Gastrocnemius medialis (tissue), 4 donors: ENCODE measurements around the gene CYP8B1.

Experiments
- POLR2A ChIP-seq, 2 donors: fragments of 450-650 bp; IDR thresholded peaks; one replicate each; pipeline ENCODE4 v1.6.1; 2017; ENCODE audit warnings: antibody characterized with exemption in 2 of 2, mild to moderate bottlenecking in 2 of 2, moderate library complexity in 2 of 2
- TF ChIP-seq, protein P1 (sequence below), 5 experiments: fragments of 450-650 bp in 3 of 5; fragments of 200-600 bp in 2 of 5; sonication (generic) in 2 of 5; IDR thresholded peaks in 4 of 5; conservative IDR thresholded peaks in 1 of 5; 1 replicate in 4 of 5; 2 replicates in 1 of 5; pipeline ENCODE4 v1.5.1; 2016 to 2019; ENCODE audit warnings: antibody characterized with exemption in 5 of 5, mild to moderate bottlenecking in 3 of 5, moderate library complexity in 3 of 5

- TF ChIP-seq, protein P1, sequence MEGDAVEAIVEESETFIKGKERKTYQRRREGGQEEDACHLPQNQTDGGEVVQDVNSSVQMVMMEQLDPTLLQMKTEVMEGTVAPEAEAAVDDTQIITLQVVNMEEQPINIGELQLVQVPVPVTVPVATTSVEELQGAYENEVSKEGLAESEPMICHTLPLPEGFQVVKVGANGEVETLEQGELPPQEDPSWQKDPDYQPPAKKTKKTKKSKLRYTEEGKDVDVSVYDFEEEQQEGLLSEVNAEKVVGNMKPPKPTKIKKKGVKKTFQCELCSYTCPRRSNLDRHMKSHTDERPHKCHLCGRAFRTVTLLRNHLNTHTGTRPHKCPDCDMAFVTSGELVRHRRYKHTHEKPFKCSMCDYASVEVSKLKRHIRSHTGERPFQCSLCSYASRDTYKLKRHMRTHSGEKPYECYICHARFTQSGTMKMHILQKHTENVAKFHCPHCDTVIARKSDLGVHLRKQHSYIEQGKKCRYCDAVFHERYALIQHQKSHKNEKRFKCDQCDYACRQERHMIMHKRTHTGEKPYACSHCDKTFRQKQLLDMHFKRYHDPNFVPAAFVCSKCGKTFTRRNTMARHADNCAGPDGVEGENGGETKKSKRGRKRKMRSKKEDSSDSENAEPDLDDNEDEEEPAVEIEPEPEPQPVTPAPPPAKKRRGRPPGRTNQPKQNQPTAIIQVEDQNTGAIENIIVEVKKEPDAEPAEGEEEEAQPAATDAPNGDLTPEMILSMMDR (IDR thresholded peaks at IDR 0.05 in 4 of 5, conservative IDR thresholded peaks at IDR 0.05 in 1 of 5), result no peak
- TF ChIP-seq POLR2A (IDR thresholded peaks at IDR 0.05), result no peak
Measured at GRCh38 chr3:42892807-42893206, 17.1 kb upstream of the CYP8B1 start.
